Glomerular endothelial cell (primary cell): ENCODE results near the gene RAD51C. TPM values are rescaled to one million over a fixed set of nuclear protein-coding genes. Genes with fewer than 3 reads are reported as not detected.
"Not testable (repeated sequence)": the region's sequence is repeated elsewhere in the genome, so short reads cannot be mapped to it uniquely, and the experiment has no call there.

Experiments
- DNase-seq: peaks from one replicate; pipeline ENCODE4 v3.0.0-alpha.2; 2011; ENCODE audit warnings: low read depth, low spot score; ENCODE audit errors: extremely low read depth
- total RNA-seq: library from RNA; depleted of rRNA; stranded (reverse); fragments of >200 nt; gene quantifications from 2 replicates; pipeline ENCODE4 v1.2.3, GENCODE V29; 2015

Gene RAD51C
- total RNA-seq, 1 donor from 2014 or later = 34.7 TPM

- no peak for DNase-seq
Measured at GRCh38 chr17:58734040-58734439, 41.6 kb downstream of the RAD51C start.

GRCh38 chr17:58734811-58735210 lies 42.4 kb downstream of the RAD51C start:
- DNase-seq = no peak

GRCh38 chr17:58741121-58741625 lies 48.8 kb downstream of the RAD51C start:
- DNase-seq = no peak

- no peak for DNase-seq
Measured at GRCh38 chr17:58747674-58748073, 55.3 kb downstream of the RAD51C start.

- DNase-seq = not testable (repeated sequence)
Measured at GRCh38 chr17:58749627-58750026, 57.2 kb downstream of the RAD51C start.

GRCh38 chr17:58753026-58753425 lies 60.6 kb downstream of the RAD51C start:
- DNase-seq = no peak

- DNase-seq = no peak
Measured at GRCh38 chr17:58755269-58755576, 62.8 kb downstream of the RAD51C start.

- no peak for DNase-seq
Measured at GRCh38 chr17:58755577-58756245, 63.3 kb downstream of the RAD51C start, which contains the start of gene PPM1E. TSS of gene PPM1E (plus strand) at chr17:58755854.

GRCh38 chr17:58756246-58757161 lies 64.1 kb downstream of the RAD51C start:
- no peak for DNase-seq

- no peak for DNase-seq
Measured at GRCh38 chr17:58757162-58757613, 64.8 kb downstream of the RAD51C start.

- DNase-seq = no peak
Measured at GRCh38 chr17:58758890-58759289, 66.5 kb downstream of the RAD51C start.

- DNase-seq = no peak
Measured at GRCh38 chr17:58759522-58759921, 67.1 kb downstream of the RAD51C start.

GRCh38 chr17:58760248-58760647 lies 67.8 kb downstream of the RAD51C start:
- no peak for DNase-seq

- DNase-seq = no peak
Measured at GRCh38 chr17:58763263-58763662, 70.9 kb downstream of the RAD51C start.

GRCh38 chr17:58764373-58764772 lies 72.0 kb downstream of the RAD51C start:
- DNase-seq = no peak

- not testable (repeated sequence) for DNase-seq
Measured at GRCh38 chr17:58778482-58778881, 86.1 kb downstream of the RAD51C start.

GRCh38 chr17:58779446-58779845 lies 87.0 kb downstream of the RAD51C start:
- no peak for DNase-seq

GRCh38 chr17:58783380-58783779 lies 91.0 kb downstream of the RAD51C start:
- no peak for DNase-seq

- DNase-seq = no peak
Measured at GRCh38 chr17:58785097-58785496, 92.7 kb downstream of the RAD51C start.
